ENCODE results near the gene CACNA1C. TPM values are rescaled to one million over a fixed set of nuclear protein-coding genes. Genes with fewer than 3 reads are reported as not detected.

The CACNA1C gene
- total RNA-seq, 2 donors from 2014 or later = 0.86 to 6.3 TPM

DNA sequence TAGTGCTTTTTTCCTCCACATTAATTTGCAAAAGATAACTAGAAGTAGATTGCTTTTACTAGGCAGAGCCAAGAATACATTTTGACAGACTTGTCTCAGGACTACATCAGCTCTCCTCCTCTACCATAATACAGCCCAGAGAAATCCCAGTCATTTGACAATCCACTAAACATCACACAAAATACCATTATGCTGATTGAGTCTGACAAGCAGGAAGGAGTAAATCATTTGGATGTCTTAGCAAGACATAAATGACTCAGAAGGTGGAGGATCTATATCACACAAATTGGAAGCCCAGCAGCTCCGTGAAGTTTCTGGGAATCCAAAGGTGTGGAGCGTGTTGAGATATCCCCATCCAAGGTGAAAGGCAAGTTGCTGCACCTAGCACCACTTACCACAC, 666.6 kb downstream of the CACNA1C start:
- Histone ChIP-seq H3K4me1 (ENCODE audit: control insufficient read depth, insufficient read depth, low read length) (no peaks in the 10 kb centered on the region), H3K36me3 (ENCODE audit: control insufficient read depth, insufficient read depth, low read length) (no peaks in the 10 kb centered on the region), H3K27ac (ENCODE audit: low read depth, low read length) (no peak overlapping the region), H3K9ac (ENCODE audit: extremely low read depth, low read length, poor library complexity, severe bottlenecking) (no peak overlapping the region), H3K27me3 (ENCODE audit: control insufficient read depth, insufficient read depth, low read length, poor library complexity, severe bottlenecking) (peaks cover 64% of the 10 kb centered on the region), H3K4me3 (ENCODE audit: low read length) (no peak overlapping the region), H3K9me3 (ENCODE audit: control insufficient read depth, low read length) (no peaks in the 10 kb centered on the region)
- TF ChIP-seq, protein P1, sequence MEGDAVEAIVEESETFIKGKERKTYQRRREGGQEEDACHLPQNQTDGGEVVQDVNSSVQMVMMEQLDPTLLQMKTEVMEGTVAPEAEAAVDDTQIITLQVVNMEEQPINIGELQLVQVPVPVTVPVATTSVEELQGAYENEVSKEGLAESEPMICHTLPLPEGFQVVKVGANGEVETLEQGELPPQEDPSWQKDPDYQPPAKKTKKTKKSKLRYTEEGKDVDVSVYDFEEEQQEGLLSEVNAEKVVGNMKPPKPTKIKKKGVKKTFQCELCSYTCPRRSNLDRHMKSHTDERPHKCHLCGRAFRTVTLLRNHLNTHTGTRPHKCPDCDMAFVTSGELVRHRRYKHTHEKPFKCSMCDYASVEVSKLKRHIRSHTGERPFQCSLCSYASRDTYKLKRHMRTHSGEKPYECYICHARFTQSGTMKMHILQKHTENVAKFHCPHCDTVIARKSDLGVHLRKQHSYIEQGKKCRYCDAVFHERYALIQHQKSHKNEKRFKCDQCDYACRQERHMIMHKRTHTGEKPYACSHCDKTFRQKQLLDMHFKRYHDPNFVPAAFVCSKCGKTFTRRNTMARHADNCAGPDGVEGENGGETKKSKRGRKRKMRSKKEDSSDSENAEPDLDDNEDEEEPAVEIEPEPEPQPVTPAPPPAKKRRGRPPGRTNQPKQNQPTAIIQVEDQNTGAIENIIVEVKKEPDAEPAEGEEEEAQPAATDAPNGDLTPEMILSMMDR (conservative IDR thresholded peaks at IDR 0.05) = no peak
- H3K36me3 Mint-ChIP-seq (ENCODE audit: low read depth) = no peaks in the 10 kb centered on the region
- no peak for DNase-seq
- H3K27me3 Mint-ChIP-seq (ENCODE audit: insufficient read depth) = peaks cover 28% of the 10 kb centered on the region
- no peak overlapping the region for H3K4me3 Mint-ChIP-seq
- WGBS, 2 experiments (ENCODE audit: insufficient coverage in 1 of 2, insufficient read length in 1 of 2) = 60 to 80% methylated on average over 1 to 2 of the region's 2 CpGs
- no peaks in the 10 kb centered on the region for H3K9me3 Mint-ChIP-seq
- H3K27ac Mint-ChIP-seq = no peak overlapping the region
- no peaks in the 10 kb centered on the region for H3K4me1 Mint-ChIP-seq

DNA sequence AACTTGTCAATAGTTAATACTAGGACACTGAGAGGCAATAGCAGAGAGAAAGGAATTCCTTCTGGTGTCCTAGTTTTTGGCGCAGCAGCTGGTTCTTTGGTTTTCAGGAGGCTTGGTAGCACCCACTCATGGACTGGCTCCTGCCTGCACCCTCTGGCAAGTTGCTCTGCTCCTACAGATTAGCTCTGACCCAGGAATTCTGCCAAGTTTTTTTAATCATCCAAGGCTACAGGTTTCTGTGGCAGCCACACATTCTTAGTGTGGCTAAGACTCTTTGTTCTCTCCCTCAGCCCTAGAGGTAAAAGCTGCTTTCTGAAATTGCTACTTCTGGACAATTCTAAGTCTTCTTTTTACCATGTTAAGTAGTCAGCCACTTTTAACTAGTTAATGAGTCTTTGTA, 670.0 kb downstream of the CACNA1C start:
- H3K9me3 Mint-ChIP-seq = no peaks in the 10 kb centered on the region
- H3K27ac Mint-ChIP-seq = no peak overlapping the region
- no peaks in the 10 kb centered on the region for H3K36me3 Mint-ChIP-seq (ENCODE audit: low read depth)
- Histone ChIP-seq H3K27ac (ENCODE audit: low read depth, low read length) (no peak overlapping the region), H3K4me1 (ENCODE audit: control insufficient read depth, insufficient read depth, low read length) (no peaks in the 10 kb centered on the region), H3K9me3 (ENCODE audit: control insufficient read depth, low read length) (no peaks in the 10 kb centered on the region), H3K27me3 (ENCODE audit: control insufficient read depth, insufficient read depth, low read length, poor library complexity, severe bottlenecking) (peaks cover 71% of the 10 kb centered on the region), H3K9ac (ENCODE audit: extremely low read depth, low read length, poor library complexity, severe bottlenecking) (no peak overlapping the region), H3K4me3 (ENCODE audit: low read length) (no peak overlapping the region), H3K36me3 (ENCODE audit: control insufficient read depth, insufficient read depth, low read length) (no peaks in the 10 kb centered on the region)
- no peak for DNase-seq
- H3K4me3 Mint-ChIP-seq = no peak overlapping the region
- TF ChIP-seq, protein P1 (conservative IDR thresholded peaks at IDR 0.05) = no peak
- WGBS, 2 experiments (ENCODE audit: insufficient coverage in 1 of 2, insufficient read length in 1 of 2) = 96 to 100% methylated on average over 1 of the region's 1 CpG
- H3K4me1 Mint-ChIP-seq = no peaks in the 10 kb centered on the region
- peaks cover 30% of the 10 kb centered on the region for H3K27me3 Mint-ChIP-seq (ENCODE audit: insufficient read depth)

DNA sequence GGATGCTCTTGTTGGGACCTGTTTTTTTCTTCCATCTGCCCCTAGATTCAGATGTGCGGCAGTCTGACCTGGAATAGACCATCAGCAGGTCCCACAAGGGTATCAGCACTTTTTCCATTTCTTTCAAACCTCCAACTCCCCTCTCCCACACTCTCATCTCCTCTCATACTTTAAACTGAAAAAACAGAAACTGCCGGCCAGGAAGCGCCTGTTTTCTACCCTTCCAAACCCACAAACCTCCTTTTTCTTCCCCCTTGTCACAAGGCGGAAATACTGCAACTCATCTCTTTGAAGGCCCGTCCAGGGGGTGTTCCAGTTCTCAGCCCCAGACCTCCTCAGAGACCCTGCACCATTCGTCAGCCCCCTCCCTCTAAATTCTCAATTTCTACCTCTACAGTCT, 679.5 kb downstream of the CACNA1C start:
- no peak overlapping the region for H3K9ac ChIP-seq (ENCODE audit: extremely low read depth, low read length, poor library complexity, severe bottlenecking)
- H3K27ac Mint-ChIP-seq = no peak overlapping the region
- no peak overlapping the region for H3K4me3 ChIP-seq (ENCODE audit: low read length)
- no peaks in the 10 kb centered on the region for H3K9me3 Mint-ChIP-seq
- H3K4me1 Mint-ChIP-seq = no peaks in the 10 kb centered on the region
- no peak overlapping the region for H3K4me3 Mint-ChIP-seq
- DNase-seq = no peak
- peaks cover 43% of the 10 kb centered on the region for H3K27me3 Mint-ChIP-seq (ENCODE audit: insufficient read depth)
- TF ChIP-seq, protein P1 (conservative IDR thresholded peaks at IDR 0.05) = no peak
- H3K4me1 ChIP-seq (ENCODE audit: control insufficient read depth, insufficient read depth, low read length) = no peaks in the 10 kb centered on the region
- H3K9me3 ChIP-seq (ENCODE audit: control insufficient read depth, low read length) = no peaks in the 10 kb centered on the region
- H3K27me3 ChIP-seq (ENCODE audit: control insufficient read depth, insufficient read depth, low read length, poor library complexity, severe bottlenecking) = peaks cover 51% of the 10 kb centered on the region
- H3K36me3 Mint-ChIP-seq (ENCODE audit: low read depth) = no peaks in the 10 kb centered on the region
- H3K27ac ChIP-seq (ENCODE audit: low read depth, low read length) = no peak overlapping the region
- H3K36me3 ChIP-seq (ENCODE audit: control insufficient read depth, insufficient read depth, low read length) = no peaks in the 10 kb centered on the region
- 82 to 91% methylated on average over 3 to 6 of the region's 6 CpGs for whole genome bisulfite sequencing, 2 experiments (ENCODE audit: insufficient coverage in 1 of 2, insufficient read length in 1 of 2)

Data from endodermal cell (in vitro differentiated cells).